Hair follicle dermal papilla cell (primary cell): Measurements from ENCODE around the gene ALG5. TPM values are rescaled to one million over a fixed set of nuclear protein-coding genes. Genes with fewer than 3 reads are reported as not detected.

ENCODE experiments used
- total RNA-seq: library from RNA; depleted of rRNA; stranded (reverse); fragments of >200 nt; gene quantifications from 2 replicates; pipeline ENCODE4 v1.2.3, GENCODE V29; 2012

The ALG5 gene
- total RNA-seq = 26.5 and 26.8 TPM in 2 replicates

DNA sequence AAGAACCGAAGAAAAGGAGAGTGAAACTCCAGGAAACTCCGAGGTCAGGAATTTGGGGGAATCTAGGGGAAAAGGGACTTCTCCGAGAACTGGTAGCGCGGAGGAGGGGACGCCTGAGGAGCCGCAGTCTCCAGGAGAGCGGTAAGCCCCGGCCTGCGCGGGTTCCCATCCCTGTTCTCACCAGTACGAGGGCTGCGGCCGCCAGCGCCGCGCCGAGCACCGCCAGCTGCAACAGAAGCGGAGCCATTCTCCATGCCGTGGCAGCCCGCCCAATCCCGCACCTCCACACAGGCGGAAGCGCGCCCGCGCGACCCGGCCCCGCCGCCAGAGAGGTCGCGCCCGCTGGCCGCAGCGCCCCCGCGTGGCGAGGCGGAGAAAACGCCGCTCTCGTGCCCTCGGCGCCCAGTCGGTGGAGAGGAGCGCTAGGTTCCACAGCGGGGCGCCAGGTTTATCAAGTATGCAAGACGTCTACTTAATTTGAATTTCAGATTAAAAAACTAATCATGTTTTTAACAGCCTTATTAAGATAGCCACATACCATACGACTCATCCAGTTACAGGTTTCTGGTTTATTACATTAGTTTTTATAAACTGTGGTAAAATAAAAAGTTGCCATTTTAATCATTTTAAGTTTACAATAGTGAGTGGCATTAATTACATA is at the start of gene ALG5:
ALG5 (minus strand) TSS at position 287 of the 661 bp plus-strand sequence; CDS start at position 247, 40 bp downstream.

GRCh38 chr13:36919833-36920615 is 79.1 kb downstream of the ALG5 start, which contains the start of gene SMAD9:
Gene SMAD9 (minus strand): TSS chr13:36920238. CDS start chr13:36879689, 40,549 bp downstream.

Other genes starting within 250 kb of the ALG5 start
- gene RFXAP, start 180.1 kb downstream of the ALG5 start, total RNA-seq = 1.3 and 1.7 TPM in 2 replicates
- gene SMAD9, start 79.1 kb downstream of the ALG5 start, total RNA-seq = 2.8 and 3.1 TPM in 2 replicates
- gene EXOSC8, start 1.4 kb upstream of the ALG5 start, total RNA-seq = 8.8 and 9.0 TPM in 2 replicates
- 46.6 and 60.4 TPM in 2 replicates for gene SUPT20H, start 60.3 kb upstream of the ALG5 start, total RNA-seq
- gene CSNK1A1L, start 106.3 kb upstream of the ALG5 start, total RNA-seq = not detected in 2 replicates